ENCODE data around the gene RAB3GAP2.

RAB3GAP2 gene

GRCh38 chr1:220189750-220190347, 82.4 kb downstream of the RAB3GAP2 start:
- H2AFZ ChIP-seq (ENCODE audit: low read length): no peak overlapping the region
- H3K9me3 ChIP-seq (ENCODE audit: insufficient read depth, low read depth, low read length): no peaks in the 10 kb centered on the region
- no peaks in the 10 kb centered on the region for H4K20me1 ChIP-seq (ENCODE audit: insufficient read depth, low read length, poor library complexity, severe bottlenecking)
- H3K36me3 ChIP-seq (ENCODE audit: insufficient read depth, low read length): peaks cover 61% of the 10 kb centered on the region
- H3K9me2 ChIP-seq (replicated peaks; ENCODE audit: low read depth, low read length): no peaks in the 10 kb centered on the region
- no peak for TF ChIP-seq EZH2phosphoT487 (IDR thresholded peaks at IDR 0.05; ENCODE audit: borderline replicate concordance)
- TF ChIP-seq, protein P1, sequence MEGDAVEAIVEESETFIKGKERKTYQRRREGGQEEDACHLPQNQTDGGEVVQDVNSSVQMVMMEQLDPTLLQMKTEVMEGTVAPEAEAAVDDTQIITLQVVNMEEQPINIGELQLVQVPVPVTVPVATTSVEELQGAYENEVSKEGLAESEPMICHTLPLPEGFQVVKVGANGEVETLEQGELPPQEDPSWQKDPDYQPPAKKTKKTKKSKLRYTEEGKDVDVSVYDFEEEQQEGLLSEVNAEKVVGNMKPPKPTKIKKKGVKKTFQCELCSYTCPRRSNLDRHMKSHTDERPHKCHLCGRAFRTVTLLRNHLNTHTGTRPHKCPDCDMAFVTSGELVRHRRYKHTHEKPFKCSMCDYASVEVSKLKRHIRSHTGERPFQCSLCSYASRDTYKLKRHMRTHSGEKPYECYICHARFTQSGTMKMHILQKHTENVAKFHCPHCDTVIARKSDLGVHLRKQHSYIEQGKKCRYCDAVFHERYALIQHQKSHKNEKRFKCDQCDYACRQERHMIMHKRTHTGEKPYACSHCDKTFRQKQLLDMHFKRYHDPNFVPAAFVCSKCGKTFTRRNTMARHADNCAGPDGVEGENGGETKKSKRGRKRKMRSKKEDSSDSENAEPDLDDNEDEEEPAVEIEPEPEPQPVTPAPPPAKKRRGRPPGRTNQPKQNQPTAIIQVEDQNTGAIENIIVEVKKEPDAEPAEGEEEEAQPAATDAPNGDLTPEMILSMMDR (conservative IDR thresholded peaks at IDR 0.05; ENCODE audit: low read length): peak; percentile 69
- H3K79me2 ChIP-seq (ENCODE audit: insufficient read depth, low read length): no peaks in the 10 kb centered on the region
- H3K27me3 ChIP-seq (ENCODE audit: insufficient read depth, low read length, poor library complexity, severe bottlenecking): no peaks in the 10 kb centered on the region
- H3K4me1 ChIP-seq (ENCODE audit: insufficient read depth, low read length, poor library complexity, severe bottlenecking): no peaks in the 10 kb centered on the region
- H3F3A ChIP-seq (ENCODE audit: low read depth): no peaks in the 10 kb centered on the region
- no peak overlapping the region for H3K4me2 ChIP-seq (ENCODE audit: low read depth, low read length, poor library complexity, severe bottlenecking)
- H3K4me3 ChIP-seq (ENCODE audit: low read length, poor library complexity, severe bottlenecking): no peak overlapping the region
- H3K9ac ChIP-seq (ENCODE audit: low read depth, low read length, poor library complexity, severe bottlenecking): no peak overlapping the region

DNA sequence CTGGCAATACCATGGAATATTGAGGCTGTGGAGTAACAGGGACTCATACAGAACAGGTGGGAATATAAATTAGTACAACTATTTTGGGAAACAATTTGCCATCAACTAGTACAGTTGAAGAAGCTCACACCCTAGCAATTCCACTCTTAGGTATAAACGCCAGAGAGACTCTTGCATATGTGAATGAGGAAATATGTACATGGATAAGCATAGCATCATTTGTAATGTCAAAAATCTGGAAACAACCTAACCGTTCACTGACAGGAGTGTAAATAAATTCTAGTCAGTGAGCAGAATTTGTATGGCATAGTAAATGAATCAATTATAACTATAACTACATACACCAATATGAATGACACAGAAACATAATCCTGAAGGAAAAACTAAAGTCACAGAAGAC, 83.7 kb downstream of the RAB3GAP2 start:
- H3K9me2 ChIP-seq (replicated peaks; ENCODE audit: low read depth, low read length): no peaks in the 10 kb centered on the region
- no peaks in the 10 kb centered on the region for H4K20me1 ChIP-seq (ENCODE audit: insufficient read depth, low read length, poor library complexity, severe bottlenecking)
- no peaks in the 10 kb centered on the region for H3K4me1 ChIP-seq (ENCODE audit: insufficient read depth, low read length, poor library complexity, severe bottlenecking)
- no peak overlapping the region for H2AFZ ChIP-seq (ENCODE audit: low read length)
- H3K9ac ChIP-seq (ENCODE audit: low read depth, low read length, poor library complexity, severe bottlenecking): no peak overlapping the region
- no peak overlapping the region for H3K4me2 ChIP-seq (ENCODE audit: low read depth, low read length, poor library complexity, severe bottlenecking)
- TF ChIP-seq EZH2phosphoT487 (IDR thresholded peaks at IDR 0.05; ENCODE audit: borderline replicate concordance): no peak
- TF ChIP-seq, protein P1 (conservative IDR thresholded peaks at IDR 0.05; ENCODE audit: low read length): no peak
- no peak overlapping the region for H3K4me3 ChIP-seq (ENCODE audit: low read length, poor library complexity, severe bottlenecking)
- no peaks in the 10 kb centered on the region for H3K9me3 ChIP-seq (ENCODE audit: insufficient read depth, low read depth, low read length)
- no peaks in the 10 kb centered on the region for H3F3A ChIP-seq (ENCODE audit: low read depth)
- H3K79me2 ChIP-seq (ENCODE audit: insufficient read depth, low read length): no peaks in the 10 kb centered on the region
- no peaks in the 10 kb centered on the region for H3K27me3 ChIP-seq (ENCODE audit: insufficient read depth, low read length, poor library complexity, severe bottlenecking)
- H3K36me3 ChIP-seq (ENCODE audit: insufficient read depth, low read length): peaks cover 48% of the 10 kb centered on the region

DNA sequence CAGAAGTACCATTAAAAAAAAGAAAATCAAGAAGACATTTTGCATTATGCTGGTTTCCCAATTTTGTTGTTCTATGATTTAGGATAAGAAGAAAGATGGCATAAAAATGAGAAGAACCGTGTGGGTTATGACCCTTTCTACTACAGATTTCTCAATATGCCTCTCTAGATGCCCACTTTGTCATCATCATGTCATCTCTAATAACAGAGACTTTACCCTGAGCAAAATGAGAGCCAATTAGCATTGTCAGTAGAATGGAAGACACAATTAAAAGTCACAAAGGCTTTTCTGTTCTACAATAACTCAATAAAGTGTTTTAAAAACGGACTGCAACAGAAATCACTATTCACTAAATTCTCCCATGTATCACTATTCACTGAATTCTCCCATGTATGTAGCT, 85.5 kb downstream of the RAB3GAP2 start:
- no peaks in the 10 kb centered on the region for H3F3A ChIP-seq (ENCODE audit: low read depth)
- H3K27me3 ChIP-seq (ENCODE audit: insufficient read depth, low read length, poor library complexity, severe bottlenecking): no peaks in the 10 kb centered on the region
- H2AFZ ChIP-seq (ENCODE audit: low read length): no peak overlapping the region
- no peaks in the 10 kb centered on the region for H3K9me3 ChIP-seq (ENCODE audit: insufficient read depth, low read depth, low read length)
- H3K9me2 ChIP-seq (replicated peaks; ENCODE audit: low read depth, low read length): no peaks in the 10 kb centered on the region
- no peak overlapping the region for H3K9ac ChIP-seq (ENCODE audit: low read depth, low read length, poor library complexity, severe bottlenecking)
- H4K20me1 ChIP-seq (ENCODE audit: insufficient read depth, low read length, poor library complexity, severe bottlenecking): no peaks in the 10 kb centered on the region
- H3K4me3 ChIP-seq (ENCODE audit: low read length, poor library complexity, severe bottlenecking): no peak overlapping the region
- H3K36me3 ChIP-seq (ENCODE audit: insufficient read depth, low read length): peaks cover 42% of the 10 kb centered on the region; the same call in 1 of the 2 replicates
- H3K79me2 ChIP-seq (ENCODE audit: insufficient read depth, low read length): no peaks in the 10 kb centered on the region
- TF ChIP-seq, protein P1 (conservative IDR thresholded peaks at IDR 0.05; ENCODE audit: low read length): no peak
- no peak for TF ChIP-seq EZH2phosphoT487 (IDR thresholded peaks at IDR 0.05; ENCODE audit: borderline replicate concordance)
- H3K4me1 ChIP-seq (ENCODE audit: insufficient read depth, low read length, poor library complexity, severe bottlenecking): no peaks in the 10 kb centered on the region
- no peak overlapping the region for H3K4me2 ChIP-seq (ENCODE audit: low read depth, low read length, poor library complexity, severe bottlenecking)
